NCI-H2029 (cell line): Measurements from ENCODE around the gene SF3A2.
A peak's percentile ranks its signal among the peaks of the same experiment; 100 is the strongest.

Experiments used
- DNase-seq: peaks from one replicate; lab custom pipeline; 2025; lab: John Stamatoyannopoulos, UW

The SF3A2 gene

DNA sequence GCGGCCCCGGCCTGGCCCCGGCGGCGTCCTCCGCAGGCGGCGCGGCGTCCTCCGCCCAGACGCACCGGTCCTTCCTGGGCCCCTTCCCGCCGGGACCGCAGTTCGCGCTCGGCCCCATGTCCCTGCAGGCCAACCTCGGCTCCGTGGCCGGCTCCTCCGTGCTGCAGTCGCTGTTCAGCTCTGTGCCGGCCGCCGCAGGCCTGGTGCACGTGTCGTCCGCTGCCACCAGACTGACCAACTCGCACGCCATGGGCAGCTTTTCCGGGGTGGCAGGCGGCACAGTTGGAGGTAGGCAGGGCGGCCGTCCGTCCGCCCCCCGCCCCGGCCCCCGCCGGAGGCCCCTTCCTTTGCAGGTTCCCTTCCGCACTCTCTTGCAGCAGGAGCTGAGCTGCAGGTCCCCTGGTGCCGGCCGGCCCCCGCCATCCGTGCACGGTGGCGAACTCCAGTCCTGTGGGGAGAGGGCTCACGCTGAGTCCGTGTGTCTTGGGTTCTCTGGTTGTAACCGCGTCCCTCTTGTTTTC lies 9.7 kb upstream of the SF3A2 start:
- DNase-seq: no peak

DNA sequence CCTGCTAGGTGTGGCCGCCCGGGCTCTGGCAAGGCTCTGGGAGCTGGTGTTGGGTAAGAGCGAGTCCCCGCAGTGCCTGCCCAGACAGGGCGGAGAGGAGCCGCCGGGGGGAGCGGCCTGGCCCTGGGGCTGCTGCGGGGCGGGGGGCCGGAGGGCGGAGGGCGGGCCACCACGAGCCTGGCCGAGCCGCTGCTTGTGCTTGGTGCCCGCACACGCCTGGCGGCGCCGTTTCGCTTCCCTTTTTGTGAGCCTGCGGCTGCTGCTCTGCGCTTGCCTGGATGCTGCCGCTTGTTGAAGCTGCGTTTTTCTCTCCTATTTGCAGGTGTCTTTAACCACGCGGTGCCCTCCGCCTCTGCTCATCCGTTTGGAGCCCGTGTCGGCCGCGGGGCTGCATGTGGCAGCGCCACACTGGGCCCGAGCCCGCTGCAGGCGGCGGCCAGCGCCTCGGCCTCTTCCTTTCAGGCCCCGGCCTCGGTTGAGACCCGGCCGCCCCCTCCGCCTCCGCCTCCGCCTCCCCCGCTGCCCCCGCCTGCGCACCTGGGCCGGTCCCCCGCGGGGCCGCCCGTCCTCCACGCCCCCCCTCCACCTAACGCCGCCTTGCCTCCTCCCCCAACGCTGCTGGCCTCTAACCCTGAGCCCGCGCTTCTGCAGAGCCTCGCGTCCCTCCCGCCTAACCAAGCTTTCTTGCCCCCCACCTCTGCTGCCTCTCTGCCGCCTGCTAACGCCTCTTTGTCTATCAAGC lies 9.0 kb upstream of the SF3A2 start:
- DNase-seq: no peak

DNA sequence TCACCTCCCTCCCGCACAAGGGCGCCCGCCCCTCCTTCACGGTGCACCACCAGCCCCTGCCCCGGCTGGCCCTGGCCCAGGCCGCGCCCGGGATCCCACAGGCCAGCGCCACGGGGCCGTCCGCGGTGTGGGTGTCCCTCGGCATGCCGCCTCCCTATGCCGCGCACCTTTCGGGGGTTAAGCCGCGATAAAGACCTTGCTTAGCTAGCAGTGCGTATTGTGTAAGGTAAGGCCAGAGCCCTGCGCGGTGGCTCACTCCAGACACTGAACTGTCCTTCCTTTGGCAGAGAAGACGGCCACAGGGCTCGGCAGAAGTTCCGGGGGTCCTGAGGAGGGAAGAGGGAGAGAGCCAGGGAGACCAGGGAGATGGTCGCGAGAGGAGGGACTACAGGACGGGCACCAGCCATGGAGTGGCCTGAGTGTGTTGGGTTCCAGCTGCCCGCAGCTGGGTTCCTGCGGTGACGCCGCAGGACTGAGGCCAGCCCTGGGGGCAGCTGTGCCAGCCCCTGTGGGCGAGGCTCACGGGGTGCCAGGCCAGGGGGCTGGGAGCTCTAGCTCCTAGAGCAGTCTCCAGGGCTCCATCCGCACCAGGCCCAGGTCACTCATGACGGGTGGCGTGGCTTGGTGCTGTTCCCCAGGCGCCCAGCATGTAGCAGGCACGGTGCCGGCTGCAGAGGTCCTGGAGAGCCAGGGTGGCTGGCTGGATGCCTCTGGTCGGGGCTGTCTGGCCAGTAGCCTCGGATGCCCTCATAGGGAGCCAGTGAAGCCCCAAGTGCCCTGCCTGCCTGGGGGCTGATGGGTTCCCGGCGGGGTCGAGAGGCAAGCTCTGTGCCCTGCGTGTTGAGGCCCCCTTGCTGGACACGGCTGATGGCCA lies 8.2 kb upstream of the SF3A2 start:
- no peak for DNase-seq

DNA sequence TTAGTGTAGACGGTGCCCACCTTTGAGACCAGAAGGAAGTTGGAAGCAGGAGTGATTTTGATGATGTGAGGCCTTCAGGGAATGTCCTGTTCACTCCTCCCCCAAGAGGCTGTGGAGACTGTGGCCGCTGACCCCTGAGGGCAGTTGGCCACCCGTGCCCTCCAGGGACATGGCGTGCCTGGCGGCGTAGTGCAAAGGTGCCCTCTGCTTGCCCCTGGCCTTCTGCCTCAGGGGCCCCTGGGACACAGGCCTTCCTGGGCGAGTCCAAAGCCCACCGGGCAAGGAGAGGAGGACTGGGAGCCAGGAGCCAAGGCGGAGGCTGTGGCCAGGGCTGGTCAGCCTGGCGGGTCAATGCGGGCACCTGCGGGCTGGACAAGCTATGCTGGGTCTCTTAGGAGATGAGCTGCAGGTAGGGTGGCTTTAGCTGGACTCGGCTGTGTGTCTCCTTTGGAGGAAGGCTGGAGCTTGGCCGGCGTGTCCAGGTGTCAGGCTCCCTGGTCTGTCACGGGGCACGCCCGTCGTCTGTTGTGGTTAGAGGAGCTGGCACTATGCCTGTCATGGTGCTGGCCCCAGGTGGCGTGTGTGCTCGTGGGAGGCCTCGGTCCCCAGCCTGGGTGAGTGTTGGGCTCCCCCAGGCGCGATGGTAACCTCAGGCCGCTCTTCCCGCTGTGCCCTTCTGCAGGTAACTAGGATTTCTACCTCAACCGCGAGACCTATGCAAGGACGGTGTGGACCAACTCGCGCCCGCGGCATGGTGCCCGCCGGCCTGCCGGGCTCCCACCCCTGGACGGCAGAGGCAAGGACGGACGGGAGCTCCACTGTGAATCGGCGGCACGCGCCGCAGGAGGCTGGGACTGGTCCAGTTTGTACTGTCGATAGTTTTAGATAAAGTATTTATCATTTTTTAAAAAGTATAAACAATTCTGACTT lies 7.3 kb upstream of the SF3A2 start:
- no peak for DNase-seq

DNA sequence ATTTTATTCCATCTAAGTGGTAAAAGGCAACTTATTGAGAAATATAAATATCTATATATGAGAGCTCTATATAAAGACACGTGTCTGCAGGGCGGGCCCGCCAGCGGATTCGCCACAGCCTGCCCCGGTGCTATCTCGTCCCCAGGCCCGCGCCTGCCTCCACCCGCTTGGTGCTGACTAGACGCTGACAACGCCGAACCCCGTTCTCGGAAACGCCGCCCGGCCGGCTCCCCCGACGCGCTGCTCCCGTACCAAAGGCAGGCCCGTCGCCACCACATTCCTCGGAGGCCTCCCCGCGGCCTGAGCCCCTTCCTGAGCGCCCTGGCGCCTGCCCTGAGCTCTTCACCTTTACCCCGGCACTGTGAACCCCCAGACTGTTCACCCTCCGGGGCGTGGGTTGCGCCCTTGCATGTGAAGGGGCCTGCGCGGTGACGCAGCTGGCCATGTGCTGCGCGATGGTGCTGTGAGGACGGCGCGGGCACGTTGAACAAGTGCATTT lies 6.5 kb upstream of the SF3A2 start:
- no peak for DNase-seq

DNA sequence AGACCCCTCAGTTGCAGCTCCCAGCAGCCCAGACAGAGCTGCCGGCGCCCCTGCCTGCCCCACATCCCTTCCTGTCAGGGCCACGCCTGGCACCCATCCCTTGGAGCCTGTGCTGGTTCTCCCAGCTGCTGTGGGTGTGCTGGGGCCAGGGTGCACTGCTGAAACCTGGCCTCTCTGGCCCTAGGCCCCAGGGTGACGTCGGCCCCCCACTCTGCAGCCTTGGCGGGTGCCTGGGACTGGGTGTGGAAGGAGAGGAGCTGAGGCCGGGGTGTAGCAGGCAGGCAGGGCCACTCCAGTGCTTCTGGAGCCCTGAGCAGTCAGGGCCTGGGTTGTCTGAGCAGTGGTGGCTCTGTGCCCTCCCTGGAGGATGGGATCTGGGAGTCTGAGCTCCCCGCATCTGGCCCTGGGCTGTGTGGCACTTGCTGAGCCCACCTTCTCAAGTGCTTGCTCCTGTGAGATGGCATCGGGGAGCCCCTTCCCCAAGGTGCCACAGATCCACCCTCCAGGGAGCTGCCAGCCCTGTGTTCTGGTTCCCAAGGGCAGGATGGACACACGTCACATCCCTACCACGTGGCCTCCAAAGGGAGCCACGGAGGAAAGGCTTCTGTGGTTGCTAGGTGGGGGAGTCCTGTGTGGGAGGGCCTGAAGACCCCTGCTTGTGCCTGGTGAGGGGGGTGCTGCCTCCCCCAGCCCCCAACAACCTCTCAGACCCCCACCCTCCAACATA lies 5.7 kb upstream of the SF3A2 start:
- no peak for DNase-seq

DNA sequence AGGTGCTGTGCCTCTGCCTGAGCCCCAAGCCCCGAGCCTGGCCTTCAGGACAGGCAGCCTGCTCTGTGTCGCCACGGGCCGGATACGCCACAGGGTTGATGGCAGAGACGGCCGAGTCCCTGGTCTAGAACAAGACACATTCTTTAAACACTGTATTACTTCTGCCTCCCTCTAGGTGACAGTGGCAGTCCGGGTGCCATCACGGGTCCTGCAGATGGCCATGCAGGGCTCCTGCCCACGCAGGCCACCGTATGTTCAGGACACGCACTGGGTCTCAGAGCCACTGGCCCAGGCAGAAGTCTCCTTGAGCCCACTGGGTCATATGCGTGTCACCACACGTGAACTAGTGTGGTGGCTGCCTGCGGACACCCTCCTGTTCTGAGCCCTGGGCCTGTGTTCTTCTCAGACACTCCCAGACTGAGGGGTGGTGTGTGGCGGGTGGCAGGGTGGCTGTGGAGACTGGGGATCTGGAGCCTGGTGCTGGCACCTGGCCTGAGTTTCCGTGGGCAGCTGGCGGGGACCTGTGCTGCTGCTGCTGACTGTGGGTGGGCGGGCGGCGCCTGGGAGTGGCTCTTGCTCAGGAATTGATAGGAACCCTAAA lies 4.9 kb upstream of the SF3A2 start:
- DNase-seq: no peak

DNA sequence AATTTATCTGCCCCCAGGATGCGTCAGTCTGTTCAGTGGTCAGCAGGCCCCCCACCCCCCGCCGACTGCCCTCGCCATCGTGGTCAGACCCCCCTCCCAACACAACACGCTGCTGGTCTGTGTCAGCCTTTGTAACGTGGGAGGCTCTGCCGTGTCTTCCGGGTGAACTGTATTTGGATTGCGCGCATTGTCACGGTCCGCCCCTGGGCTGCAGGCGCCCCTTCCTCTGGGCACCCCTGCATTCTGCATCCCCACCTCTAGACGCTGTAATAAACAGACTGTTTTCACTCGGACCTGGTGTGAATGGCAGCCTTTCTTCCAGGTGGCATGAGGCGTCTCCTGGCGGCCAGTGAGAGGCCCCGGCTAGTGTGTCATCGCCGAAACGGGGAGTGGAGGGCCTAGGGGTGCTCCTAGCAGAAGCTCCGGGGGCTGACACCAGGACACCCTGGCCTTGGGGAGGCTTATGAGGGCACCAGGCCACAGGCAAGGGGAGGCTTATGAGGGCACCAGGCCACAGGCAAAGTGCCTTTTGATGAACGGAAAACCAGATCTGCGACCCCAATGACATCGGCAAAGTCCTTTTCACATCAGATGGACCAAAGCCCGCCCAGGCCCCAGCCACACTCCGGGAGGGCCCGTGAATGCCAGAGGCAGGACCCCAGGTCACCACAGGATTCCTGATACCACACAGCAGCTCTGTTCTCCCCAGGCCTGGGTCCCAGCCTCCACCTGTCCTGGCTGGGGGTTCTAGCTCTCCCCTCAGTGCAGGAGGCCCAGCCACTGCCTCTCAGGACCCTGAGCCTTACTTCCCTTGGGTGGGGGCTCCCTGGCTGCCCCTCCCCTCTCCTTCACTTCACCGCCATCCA lies 4.1 kb upstream of the SF3A2 start:
- DNase-seq: no peak

DNA sequence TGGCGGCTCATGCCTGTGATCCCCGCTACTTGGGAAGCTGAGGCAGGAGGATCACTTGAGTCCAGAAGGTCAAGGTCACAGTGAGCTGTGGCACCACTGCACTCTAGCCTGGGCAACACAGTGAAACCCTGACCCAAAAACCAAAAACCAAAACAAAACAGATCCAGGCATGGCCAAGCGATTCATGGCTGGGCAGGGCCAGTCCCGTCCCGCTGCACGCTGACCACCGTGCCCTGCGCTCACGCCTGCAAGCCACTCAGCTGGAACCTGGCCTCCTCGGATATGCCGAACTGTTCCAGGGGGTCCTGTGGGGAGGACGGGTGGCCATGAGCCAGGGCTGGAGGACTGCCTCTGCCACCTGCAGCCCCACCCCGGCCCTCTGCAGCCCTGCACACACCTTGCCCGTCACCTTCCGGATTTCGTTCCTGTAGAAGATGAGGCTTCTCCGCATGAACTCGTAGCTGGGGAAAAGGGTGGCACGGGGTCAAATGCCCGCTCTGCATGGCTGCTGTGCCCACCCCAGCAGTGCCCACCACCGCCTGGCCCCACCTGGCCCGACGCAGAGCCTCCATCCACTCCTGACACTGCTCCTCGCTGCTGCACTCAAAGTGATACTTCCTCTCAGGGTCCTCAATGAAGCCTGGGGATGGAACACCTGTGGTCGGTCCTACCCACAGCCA lies 2.9 kb upstream of the SF3A2 start:
- DNase-seq: no peak

DNA sequence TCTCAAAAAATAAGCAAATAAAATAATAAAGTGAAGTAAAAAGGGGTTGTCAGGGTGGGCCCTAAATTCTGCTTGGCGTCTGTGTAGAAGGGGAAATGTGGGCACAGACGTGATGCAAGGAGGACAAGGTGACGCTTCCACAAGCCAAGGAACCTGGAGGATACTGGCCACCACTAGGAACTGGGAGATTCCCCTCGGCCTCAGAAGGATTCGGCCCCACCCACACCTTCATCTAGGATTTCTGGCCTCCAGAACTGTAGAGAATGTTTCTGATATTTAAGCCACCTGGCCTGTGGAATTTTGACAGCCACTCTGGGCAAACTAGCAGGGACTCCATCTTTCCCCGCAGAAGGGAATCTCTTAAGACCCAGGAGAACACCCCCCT lies 1.6 kb upstream of the SF3A2 start:
- peak; percentile 66 for DNase-seq

DNA sequence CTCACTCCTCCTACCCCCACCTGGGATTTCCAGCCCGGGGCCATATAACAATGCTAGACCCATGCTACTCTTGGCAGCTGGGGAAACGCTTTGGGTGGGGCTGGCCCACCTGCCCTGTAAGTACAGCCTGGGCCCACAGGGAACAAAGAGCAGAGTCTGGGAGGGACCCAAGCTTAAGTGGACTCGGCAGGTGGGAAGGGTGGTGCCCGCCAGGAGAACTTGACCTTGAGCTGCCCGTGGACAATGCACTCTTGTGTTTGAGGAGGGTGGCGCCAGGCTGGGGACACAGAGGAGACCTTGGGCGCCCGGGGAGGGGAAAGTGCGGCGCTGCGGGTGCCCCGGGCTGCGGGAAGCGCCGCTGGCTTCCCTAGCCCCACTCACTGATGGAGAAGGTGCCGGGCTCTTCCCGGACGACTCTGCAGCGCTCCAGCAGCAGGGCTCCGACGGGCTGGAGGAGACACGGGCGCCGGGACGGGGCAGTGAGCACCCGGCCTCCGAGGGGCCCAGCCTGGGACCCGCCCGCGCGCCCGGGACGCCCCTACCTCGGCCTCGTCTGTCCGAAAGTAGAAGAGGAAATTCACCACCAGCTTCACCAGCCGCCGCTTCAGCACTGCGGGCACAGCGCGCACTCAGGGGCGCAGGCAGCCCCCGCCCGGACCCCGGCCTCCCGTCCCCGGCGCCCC lies 1.1 kb upstream of the SF3A2 start:
- DNase-seq: peak; percentile 89

DNA sequence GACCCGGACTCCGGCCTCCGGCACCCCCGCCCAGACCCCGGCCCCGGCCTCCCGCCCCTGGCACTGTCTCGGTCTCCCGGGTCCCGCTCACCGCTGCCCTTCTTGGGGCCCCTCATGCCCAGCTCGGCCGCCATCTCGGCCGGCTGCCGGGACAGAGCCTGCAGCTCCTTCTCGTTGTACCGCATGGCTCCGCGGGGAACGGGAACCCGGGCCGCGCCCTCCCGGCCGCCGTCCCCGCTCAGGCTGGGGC lies 635 bp upstream of the SF3A2 start:
- DNase-seq: no peak

DNA sequence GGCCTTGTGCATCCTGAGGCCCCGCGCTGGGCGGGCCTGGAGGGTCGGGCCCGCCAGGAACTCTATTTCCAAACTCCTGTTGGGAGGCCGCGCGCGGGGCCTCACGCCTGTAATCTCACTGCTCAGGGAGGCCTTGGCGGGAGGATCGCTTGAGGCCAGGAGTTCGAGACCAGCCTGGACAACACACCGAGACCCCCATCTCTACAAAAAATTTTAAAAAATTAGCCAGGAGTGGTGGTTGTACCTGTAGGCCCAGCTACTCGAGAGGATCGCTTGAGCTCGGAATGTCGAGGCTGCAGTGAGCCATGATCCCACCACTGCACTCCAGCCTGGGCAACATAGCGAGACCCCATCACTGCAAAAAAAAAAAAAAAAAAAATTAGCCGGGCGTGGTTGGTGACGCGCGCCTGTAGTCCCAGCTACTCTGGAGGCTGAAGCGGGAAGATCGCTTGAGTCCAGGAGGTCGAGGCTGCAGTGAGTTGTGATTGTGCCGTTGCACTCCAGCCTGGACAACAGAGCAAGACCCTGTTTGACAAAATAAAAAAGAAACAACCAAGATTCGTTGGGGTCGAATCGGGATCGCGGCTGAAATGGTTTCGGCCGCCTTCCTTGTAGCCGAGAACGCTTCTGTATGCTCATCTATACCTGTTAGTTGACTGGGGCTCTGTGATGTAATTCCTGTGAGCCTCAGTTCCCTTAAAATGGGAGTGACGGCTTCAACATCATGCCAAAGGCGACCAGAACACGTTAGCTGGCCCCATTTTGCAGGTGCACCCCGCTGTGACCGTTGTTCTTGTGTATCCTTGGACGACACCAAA lies 636 bp downstream of the SF3A2 start:
- DNase-seq: no peak

DNA sequence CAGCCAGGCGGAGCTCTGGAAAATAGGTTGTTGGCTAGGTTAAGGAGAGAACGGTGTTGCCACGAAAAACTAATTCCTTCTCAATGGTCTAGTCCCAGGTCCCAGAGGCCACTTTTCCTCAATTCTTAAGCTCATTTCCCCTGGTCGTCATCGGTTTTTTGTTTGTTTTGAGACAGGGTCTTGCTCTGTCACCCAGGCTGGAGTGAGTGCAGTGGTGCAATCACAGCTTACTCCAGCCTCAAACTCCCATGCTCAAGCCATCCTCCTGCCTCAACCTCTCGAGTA lies 1.2 kb downstream of the SF3A2 start:
- no peak for DNase-seq

DNA sequence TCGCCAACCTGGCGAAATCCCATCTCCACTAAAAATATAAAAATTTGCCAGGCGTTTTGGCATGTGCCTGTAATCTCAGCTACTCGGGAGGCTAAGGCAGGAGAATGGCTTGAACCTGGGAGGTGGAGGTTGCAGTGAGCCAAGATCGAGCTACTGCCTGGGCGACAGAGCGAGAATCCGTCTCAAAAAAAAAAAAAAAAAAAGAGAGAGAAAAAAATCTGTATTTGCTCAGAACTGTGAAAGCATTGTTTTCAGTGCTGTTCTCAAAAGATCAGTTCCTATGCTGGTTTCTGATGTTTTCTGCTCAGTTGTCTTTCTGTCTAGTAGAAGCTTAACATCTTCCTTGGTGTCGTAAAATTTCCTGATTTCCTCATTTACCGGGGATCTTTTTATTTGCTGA lies 2.5 kb downstream of the SF3A2 start:
- DNase-seq: no peak

DNA sequence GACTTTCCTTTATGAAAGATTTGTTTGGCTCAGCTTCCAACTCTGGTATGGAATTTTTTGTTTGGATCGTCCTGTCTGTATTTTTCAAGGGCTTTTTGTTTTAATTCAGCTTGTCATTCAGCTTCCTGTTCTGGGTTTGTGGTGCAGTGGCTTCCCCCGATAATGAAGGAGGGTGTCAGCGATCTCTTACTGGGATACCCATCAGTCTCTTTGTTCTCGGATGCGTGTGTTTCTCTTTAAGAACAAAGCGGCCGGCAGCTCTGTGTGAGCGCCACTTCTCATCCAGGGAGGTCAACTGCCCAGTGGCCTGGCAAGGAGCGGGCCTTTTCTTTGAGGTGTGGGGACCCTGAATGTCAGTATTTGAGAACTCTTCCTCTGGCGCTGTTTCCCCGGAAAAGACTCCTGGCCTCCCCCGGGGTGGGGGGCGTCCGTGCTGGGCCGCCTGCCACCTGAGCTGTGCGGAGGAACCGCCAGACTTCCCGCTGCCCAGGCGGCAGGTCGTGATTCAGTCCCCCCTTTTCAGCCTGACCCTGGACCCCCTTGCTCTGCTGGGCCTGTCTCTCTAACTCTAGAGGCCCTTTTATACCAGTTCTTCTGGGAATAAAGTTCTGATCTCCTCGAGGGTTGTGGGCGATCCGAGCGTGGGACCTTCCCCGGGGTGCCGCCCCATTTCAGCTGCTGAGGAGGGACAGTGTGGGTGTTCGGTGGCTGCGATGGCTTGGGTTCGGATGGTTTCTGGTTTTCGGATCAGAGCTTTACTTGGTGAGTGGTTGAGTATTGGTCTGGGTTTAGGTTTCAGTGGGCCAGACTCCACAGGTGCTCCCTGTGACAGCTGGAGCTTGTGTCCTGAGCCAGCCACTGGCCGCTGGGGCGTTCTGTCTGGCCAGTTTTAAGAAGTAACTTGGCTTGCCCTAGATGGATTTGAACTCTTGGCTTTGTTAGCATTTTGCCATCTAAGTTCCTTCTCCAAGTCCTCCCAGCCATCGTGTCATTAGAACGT lies 3.4 kb downstream of the SF3A2 start:
- DNase-seq: no peak
